ENCODE measurements around the gene LIPM. TPM values are rescaled to one million over a fixed set of nuclear protein-coding genes. Genes with fewer than 3 reads are reported as not detected.

LIPM gene
- polyA plus RNA-seq, 1 donor (not counting 4 experiments of a cell fraction or from before 2014, with no cell fraction given): 0.67 TPM

DNA sequence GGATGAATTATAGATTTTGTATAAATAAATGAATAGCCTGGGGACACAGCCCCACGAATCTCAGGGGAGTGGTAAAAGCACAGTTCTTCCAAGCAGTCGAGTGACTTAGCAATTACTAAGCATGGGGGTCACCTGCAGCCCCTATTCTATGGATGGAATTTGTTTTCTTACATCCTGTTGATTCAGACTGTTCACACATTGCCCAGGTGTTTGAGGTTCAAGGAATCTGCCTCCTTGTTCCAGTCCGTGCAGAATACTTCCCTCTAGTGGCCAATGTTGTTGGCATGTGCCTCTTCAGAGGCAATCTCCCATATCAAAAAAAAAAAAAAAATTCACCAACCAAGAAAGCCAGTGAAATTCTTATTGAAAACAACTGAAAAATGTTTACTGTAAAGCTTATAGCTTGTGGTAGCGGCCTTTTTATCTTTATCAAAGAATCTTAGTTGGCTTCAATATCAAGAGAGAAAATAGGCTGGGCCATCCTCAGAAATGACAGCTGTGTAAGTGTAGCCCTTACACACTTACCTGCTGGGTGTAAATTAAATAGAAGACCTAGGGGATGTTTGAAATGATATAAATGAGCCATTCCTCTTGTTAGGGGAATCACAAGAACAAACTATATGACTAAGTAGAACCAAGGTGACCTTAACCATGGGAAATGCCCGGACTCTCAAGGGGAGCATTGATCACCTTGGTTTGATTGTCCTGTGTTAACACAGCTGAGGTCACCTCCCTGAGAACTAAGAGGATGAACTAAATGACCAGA is 7.8 kb downstream of the LIPM start:
- H4K20me1 ChIP-seq (ENCODE audit: control insufficient read depth, extremely low read depth, insufficient read depth, low read length): no peaks in the 10 kb centered on the region
- H3K27me3 ChIP-seq (ENCODE audit: control insufficient read depth, extremely low read depth, insufficient read depth, low read length): no peaks in the 10 kb centered on the region
- H2AFZ ChIP-seq (ENCODE audit: control insufficient read depth, low read length): peak overlapping the region; percentile 18
- H3K4me3 ChIP-seq (ENCODE audit: control insufficient read depth in 2 of 3, extremely low read depth in 1 of 3, insufficient read depth in 2 of 3, low read depth in 1 of 3, low read length in 3 of 3): no peak overlapping the region
- H3K9ac ChIP-seq (ENCODE audit: control insufficient read depth, extremely low read depth, insufficient read depth, low read length): no peak overlapping the region
- no peak overlapping the region for H3K27ac ChIP-seq (ENCODE audit: control insufficient read depth, insufficient read depth, low read length)
- no peaks in the 10 kb centered on the region for H3K9me1 ChIP-seq (ENCODE audit: control insufficient read depth, extremely low read depth, insufficient read depth, low read length)
- H3K4me2 ChIP-seq (ENCODE audit: control insufficient read depth, extremely low read depth, insufficient read depth, low read depth, low read length): peak overlapping the region; percentile 36
- peak; percentile 75 for DNase-seq (ENCODE audit: low read depth, low spot score)
- TF ChIP-seq, protein P1, sequence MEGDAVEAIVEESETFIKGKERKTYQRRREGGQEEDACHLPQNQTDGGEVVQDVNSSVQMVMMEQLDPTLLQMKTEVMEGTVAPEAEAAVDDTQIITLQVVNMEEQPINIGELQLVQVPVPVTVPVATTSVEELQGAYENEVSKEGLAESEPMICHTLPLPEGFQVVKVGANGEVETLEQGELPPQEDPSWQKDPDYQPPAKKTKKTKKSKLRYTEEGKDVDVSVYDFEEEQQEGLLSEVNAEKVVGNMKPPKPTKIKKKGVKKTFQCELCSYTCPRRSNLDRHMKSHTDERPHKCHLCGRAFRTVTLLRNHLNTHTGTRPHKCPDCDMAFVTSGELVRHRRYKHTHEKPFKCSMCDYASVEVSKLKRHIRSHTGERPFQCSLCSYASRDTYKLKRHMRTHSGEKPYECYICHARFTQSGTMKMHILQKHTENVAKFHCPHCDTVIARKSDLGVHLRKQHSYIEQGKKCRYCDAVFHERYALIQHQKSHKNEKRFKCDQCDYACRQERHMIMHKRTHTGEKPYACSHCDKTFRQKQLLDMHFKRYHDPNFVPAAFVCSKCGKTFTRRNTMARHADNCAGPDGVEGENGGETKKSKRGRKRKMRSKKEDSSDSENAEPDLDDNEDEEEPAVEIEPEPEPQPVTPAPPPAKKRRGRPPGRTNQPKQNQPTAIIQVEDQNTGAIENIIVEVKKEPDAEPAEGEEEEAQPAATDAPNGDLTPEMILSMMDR (optimal IDR thresholded peaks at IDR 0.05 in 1 of 3, IDR thresholded peaks at IDR 0.05 in 1 of 3, conservative IDR thresholded peaks at IDR 0.05 in 1 of 3; ENCODE audit: extremely low read depth in 1 of 3, insufficient read depth in 2 of 3, low read length in 3 of 3): peak; percentile 69 to 83 (median 80)
- TF ChIP-seq EZH2 (IDR thresholded peaks at IDR 0.05; ENCODE audit: low read length): no peak
- peak; percentile 97 for FAIRE-seq
- H3K79me2 ChIP-seq (ENCODE audit: control insufficient read depth, insufficient read depth, low read length): no peaks in the 10 kb centered on the region
- dilution Hi-C loops (cut with MboI; ENCODE audit: extremely low pct_ligation_motif_present, low sequenced_read_pairs): no loop called here
- peaks cover 14% of the 10 kb centered on the region for H3K4me1 ChIP-seq (ENCODE audit: control insufficient read depth, extremely low read depth, insufficient read depth, low read length)
- no peaks in the 10 kb centered on the region for H3K9me3 ChIP-seq (ENCODE audit: control insufficient read depth, low read depth, low read length)
- H3K36me3 ChIP-seq (ENCODE audit: control insufficient read depth in 2 of 2, extremely low read depth in 1 of 2, insufficient read depth in 2 of 2, low read length in 2 of 2): no peaks in the 10 kb centered on the region

DNA sequence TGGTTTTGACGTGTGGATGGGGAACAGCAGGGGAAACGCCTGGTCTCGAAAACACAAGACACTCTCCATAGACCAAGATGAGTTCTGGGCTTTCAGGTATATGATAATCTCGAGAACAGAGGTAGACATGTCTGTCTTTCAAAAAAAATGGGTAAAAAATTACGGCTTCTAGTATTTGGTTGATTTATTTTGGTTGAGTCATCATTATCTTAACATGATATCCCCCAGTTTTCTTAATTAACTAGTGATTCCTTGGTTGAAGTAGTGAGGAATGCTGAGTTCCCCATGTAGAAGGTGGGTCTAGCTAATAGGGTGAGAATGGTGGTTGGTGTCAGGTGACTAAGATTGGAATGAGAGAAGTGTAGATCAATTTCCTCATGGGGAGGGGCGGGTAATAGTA is 10.7 kb downstream of the LIPM start:
- Histone ChIP-seq H2AFZ (ENCODE audit: control insufficient read depth, low read length) (no peak overlapping the region), H3K36me3 (ENCODE audit: control insufficient read depth in 2 of 2, extremely low read depth in 1 of 2, insufficient read depth in 2 of 2, low read length in 2 of 2) (no peaks in the 10 kb centered on the region), H3K9me1 (ENCODE audit: control insufficient read depth, extremely low read depth, insufficient read depth, low read length) (no peaks in the 10 kb centered on the region), H3K4me2 (ENCODE audit: control insufficient read depth, extremely low read depth, insufficient read depth, low read depth, low read length) (no peak overlapping the region), H4K20me1 (ENCODE audit: control insufficient read depth, extremely low read depth, insufficient read depth, low read length) (no peaks in the 10 kb centered on the region), H3K4me3 (ENCODE audit: control insufficient read depth in 2 of 3, extremely low read depth in 1 of 3, insufficient read depth in 2 of 3, low read depth in 1 of 3, low read length in 3 of 3) (no peak overlapping the region), H3K79me2 (ENCODE audit: control insufficient read depth, insufficient read depth, low read length) (no peaks in the 10 kb centered on the region), H3K4me1 (ENCODE audit: control insufficient read depth, extremely low read depth, insufficient read depth, low read length) (peaks cover 14% of the 10 kb centered on the region), H3K27me3 (ENCODE audit: control insufficient read depth, extremely low read depth, insufficient read depth, low read length) (no peaks in the 10 kb centered on the region), H3K9me3 (ENCODE audit: control insufficient read depth, low read depth, low read length) (no peaks in the 10 kb centered on the region), H3K27ac (ENCODE audit: control insufficient read depth, insufficient read depth, low read length) (no peak overlapping the region), H3K9ac (ENCODE audit: control insufficient read depth, extremely low read depth, insufficient read depth, low read length) (no peak overlapping the region)
- FAIRE-seq: no peak
- no peak for DNase-seq (ENCODE audit: low read depth, low spot score)
- dilution Hi-C loops (cut with MboI; ENCODE audit: extremely low pct_ligation_motif_present, low sequenced_read_pairs): no loop called here
- TF ChIP-seq, protein P1 (optimal IDR thresholded peaks at IDR 0.05 in 1 of 3, IDR thresholded peaks at IDR 0.05 in 1 of 3, conservative IDR thresholded peaks at IDR 0.05 in 1 of 3; ENCODE audit: extremely low read depth in 1 of 3, insufficient read depth in 2 of 3, low read length in 3 of 3): no peak
- no peak for TF ChIP-seq EZH2 (IDR thresholded peaks at IDR 0.05; ENCODE audit: low read length)

All from keratinocyte (primary cell).